Endodermal cell (in vitro differentiated cells): ENCODE data around the gene IGFL1. TPM values are rescaled to one million over a fixed set of nuclear protein-coding genes. Genes with fewer than 3 reads are reported as not detected.
"Not testable (repeated sequence)": the region's sequence is repeated elsewhere in the genome, so short reads cannot be mapped to it uniquely, and the experiment has no call there.

Experiments
- DNase-seq: peaks from one replicate; pipeline ENCODE4 v3.0.0-alpha.2; 2017
- H3K27ac ChIP-seq: 2 replicates; pipeline ENCODE4 v1.5.1; 2013; ENCODE audit warnings: mild to moderate bottlenecking, low read depth, low read length, moderate library complexity
- H3K27me3 ChIP-seq: 2 replicates; pipeline ENCODE4 v1.6.1; 2013; ENCODE audit warnings: mild to moderate bottlenecking, low read length, moderate library complexity; ENCODE audit not compliant: insufficient read depth, control insufficient read depth, poor library complexity, severe bottlenecking
- H3K36me3 ChIP-seq: 2 replicates; pipeline ENCODE4 v1.7.0; 2013; ENCODE audit warnings: mild to moderate bottlenecking, low read length, moderate library complexity; ENCODE audit not compliant: control insufficient read depth, insufficient read depth
- H3K4me1 ChIP-seq: one replicate; pipeline ENCODE4 v1.7.0; 2013; ENCODE audit warnings: low read length; ENCODE audit not compliant: control insufficient read depth, insufficient read depth
- H3K4me3 ChIP-seq: 2 replicates; pipeline ENCODE4 v1.5.1; 2013; ENCODE audit warnings: mild to moderate bottlenecking, low read length, moderate library complexity
- H3K9ac ChIP-seq: 2 replicates; pipeline ENCODE4 v1.6.1; 2013; ENCODE audit warnings: mild to moderate bottlenecking, low read length, moderate library complexity; ENCODE audit not compliant: poor library complexity, severe bottlenecking; ENCODE audit errors: extremely low read depth
- H3K9me3 ChIP-seq: 2 replicates; pipeline ENCODE4 v1.6.1; 2013; ENCODE audit warnings: mild to moderate bottlenecking, low read length, moderate library complexity; ENCODE audit not compliant: control insufficient read depth
- H3K27ac Mint-ChIP-seq: 2 replicates; pipeline ENCODE4 v1.8.0; 2020; ENCODE audit warnings: mixed read lengths
- H3K27me3 Mint-ChIP-seq: 2 replicates; pipeline ENCODE4 v1.8.0; 2021; ENCODE audit warnings: mild to moderate bottlenecking, mixed read lengths; ENCODE audit not compliant: insufficient read depth
- H3K36me3 Mint-ChIP-seq: 2 replicates; pipeline ENCODE4 v1.8.0; 2020; ENCODE audit warnings: low read depth, mixed read lengths
- H3K4me1 Mint-ChIP-seq: 2 replicates; pipeline ENCODE4 v1.8.0; 2020; ENCODE audit warnings: mixed read lengths
- H3K4me3 Mint-ChIP-seq: 2 replicates; pipeline ENCODE4 v1.8.0; 2020; ENCODE audit warnings: mild to moderate bottlenecking, moderate library complexity, mixed read lengths
- H3K9me3 Mint-ChIP-seq: 2 replicates; pipeline ENCODE4 v1.8.0; 2020; ENCODE audit warnings: mild to moderate bottlenecking, mixed read lengths
- WGBS, 2 experiments: methylation state at CpG; one replicate each; pipeline versions ENCODE4 v1.1.5 to v1.1.7; 2013; ENCODE audit warnings: missing lambda C conversion rate in 2 of 2, mixed read lengths in 1 of 2; ENCODE audit not compliant: insufficient coverage in 1 of 2, insufficient read length in 1 of 2; 5-methylcytosine and 5-hydroxymethylcytosine counted together
- total RNA-seq, 2 donors: library from RNA; stranded (reverse); fragmentation: NEBNext Ultra II Directional in 1 of 2; extraction: Animal tissue kit (Norgen Biotek cat#: 25700) in 1 of 2; gene quantifications; 2 replicates in 1 of 2; 3 replicates in 1 of 2; pipeline ENCODE4 v1.2.1, GENCODE V29; 2021
- TF ChIP-seq, protein P1 (sequence below): fragments of 200-600 bp; sonication (generic); conservative IDR thresholded peaks from 2 replicates; pipeline ENCODE4 v1.5.0; 2021; ENCODE audit warnings: antibody characterized with exemption, mild to moderate bottlenecking

Gene IGFL1
- total RNA-seq, 2 donors from 2014 or later, result not detected

DNA sequence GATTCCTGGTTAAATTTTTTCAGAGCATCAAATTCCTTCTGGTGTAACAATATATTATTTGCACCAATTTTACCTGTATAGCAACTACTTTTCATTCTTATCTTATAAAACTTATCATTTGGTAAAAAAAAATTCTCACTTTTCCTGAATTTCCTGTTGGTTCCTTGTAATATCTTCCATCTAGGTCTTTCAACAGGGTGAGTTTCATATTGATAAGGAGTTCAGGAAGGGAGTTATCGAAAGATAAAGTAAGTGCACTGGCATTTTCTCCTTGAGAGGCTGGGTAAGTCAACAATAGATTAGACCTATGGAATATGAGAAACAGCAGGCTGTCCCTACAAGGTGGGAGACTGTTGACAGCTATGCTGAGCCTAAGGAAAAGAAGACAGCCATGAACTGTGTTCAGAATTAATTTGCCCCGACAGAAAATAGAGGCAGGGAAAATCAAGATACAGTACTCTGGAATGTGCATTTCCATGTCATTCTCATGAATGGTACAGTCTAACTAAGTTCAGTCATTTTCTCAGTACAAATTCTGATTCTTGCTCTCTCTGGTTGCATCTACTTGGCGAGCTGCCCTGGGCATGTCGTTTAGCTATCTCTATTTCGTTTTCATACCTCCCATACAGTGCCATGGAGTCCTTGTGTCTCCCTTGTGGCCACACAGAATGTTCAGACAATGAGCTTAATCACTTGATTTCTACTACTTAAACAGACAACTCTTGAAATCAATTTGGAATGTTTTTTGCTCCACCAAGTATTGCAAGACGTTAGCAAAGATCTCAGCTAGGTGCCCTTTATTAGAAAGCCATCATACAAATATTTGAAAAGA is 9.9 kb downstream of the IGFL1 start:
- WGBS, 2 experiments, result 89 to 94% methylated on average over 5 to 6 of the region's 6 CpGs
- DNase-seq, result no peak
- Histone ChIP-seq H3K27ac (no peak overlapping the region), H3K9me3 (peaks cover 4% of the 10 kb centered on the region), H3K9ac (peak overlapping the region; percentile 16), H3K4me3 (peak overlapping the region; percentile 56), H3K36me3 (no peaks in the 10 kb centered on the region), H3K27me3 (no peaks in the 10 kb centered on the region), H3K4me1 (peaks cover 20% of the 10 kb centered on the region)
- Mint-ChIP-seq H3K9me3 (no peaks in the 10 kb centered on the region), H3K27ac (peak overlapping the region; percentile 14), H3K27me3 (no peaks in the 10 kb centered on the region), H3K4me3 (no peak overlapping the region), H3K4me1 (peaks cover 25% of the 10 kb centered on the region), H3K36me3 (no peaks in the 10 kb centered on the region)
- TF ChIP-seq, protein P1, sequence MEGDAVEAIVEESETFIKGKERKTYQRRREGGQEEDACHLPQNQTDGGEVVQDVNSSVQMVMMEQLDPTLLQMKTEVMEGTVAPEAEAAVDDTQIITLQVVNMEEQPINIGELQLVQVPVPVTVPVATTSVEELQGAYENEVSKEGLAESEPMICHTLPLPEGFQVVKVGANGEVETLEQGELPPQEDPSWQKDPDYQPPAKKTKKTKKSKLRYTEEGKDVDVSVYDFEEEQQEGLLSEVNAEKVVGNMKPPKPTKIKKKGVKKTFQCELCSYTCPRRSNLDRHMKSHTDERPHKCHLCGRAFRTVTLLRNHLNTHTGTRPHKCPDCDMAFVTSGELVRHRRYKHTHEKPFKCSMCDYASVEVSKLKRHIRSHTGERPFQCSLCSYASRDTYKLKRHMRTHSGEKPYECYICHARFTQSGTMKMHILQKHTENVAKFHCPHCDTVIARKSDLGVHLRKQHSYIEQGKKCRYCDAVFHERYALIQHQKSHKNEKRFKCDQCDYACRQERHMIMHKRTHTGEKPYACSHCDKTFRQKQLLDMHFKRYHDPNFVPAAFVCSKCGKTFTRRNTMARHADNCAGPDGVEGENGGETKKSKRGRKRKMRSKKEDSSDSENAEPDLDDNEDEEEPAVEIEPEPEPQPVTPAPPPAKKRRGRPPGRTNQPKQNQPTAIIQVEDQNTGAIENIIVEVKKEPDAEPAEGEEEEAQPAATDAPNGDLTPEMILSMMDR, result no peak

GRCh38 chr19:46240693-46241092 is 11.2 kb downstream of the IGFL1 start:
- H3K4me1 Mint-ChIP-seq, result peaks cover 29% of the 10 kb centered on the region
- WGBS, 2 experiments, result 35 to 43% methylated on average over 3 to 4 of the region's 4 CpGs
- peaks cover 6% of the 10 kb centered on the region for H3K9me3 ChIP-seq
- no peaks in the 10 kb centered on the region for H3K9me3 Mint-ChIP-seq
- H3K27me3 Mint-ChIP-seq, result no peaks in the 10 kb centered on the region
- H3K36me3 Mint-ChIP-seq, result no peaks in the 10 kb centered on the region
- H3K9ac ChIP-seq, result peak overlapping the region; percentile 16
- no peak overlapping the region for H3K27ac ChIP-seq
- DNase-seq, result no peak
- H3K36me3 ChIP-seq, result no peaks in the 10 kb centered on the region
- H3K4me1 ChIP-seq, result peaks cover 23% of the 10 kb centered on the region
- no peak overlapping the region for H3K4me3 Mint-ChIP-seq
- TF ChIP-seq, protein P1, result no peak
- H3K27me3 ChIP-seq, result no peaks in the 10 kb centered on the region
- no peak overlapping the region for H3K4me3 ChIP-seq
- H3K27ac Mint-ChIP-seq, result peak overlapping the region; percentile 80

- H3K9ac ChIP-seq, result peak overlapping the region; percentile 3
- H3K9me3 Mint-ChIP-seq, result no peaks in the 10 kb centered on the region
- 5 to 23% methylated on average over 1 to 2 of the region's 2 CpGs for WGBS, 2 experiments
- no peak overlapping the region for H3K4me3 Mint-ChIP-seq
- H3K27ac Mint-ChIP-seq, result peak overlapping the region; percentile 91
- peak overlapping the region; percentile 26 for H3K27ac ChIP-seq
- no peak overlapping the region for H3K4me3 ChIP-seq
- peak; percentile 46 for DNase-seq
- no peaks in the 10 kb centered on the region for H3K36me3 Mint-ChIP-seq
- peaks cover 6% of the 10 kb centered on the region for H3K9me3 ChIP-seq
- H3K36me3 ChIP-seq, result no peaks in the 10 kb centered on the region
- H3K4me1 Mint-ChIP-seq, result peaks cover 37% of the 10 kb centered on the region
- H3K27me3 Mint-ChIP-seq, result no peaks in the 10 kb centered on the region
- TF ChIP-seq, protein P1, result no peak
- H3K27me3 ChIP-seq, result no peaks in the 10 kb centered on the region
- H3K4me1 ChIP-seq, result peaks cover 23% of the 10 kb centered on the region
These were observed 12.1 kb downstream of the IGFL1 start for GRCh38 chr19:46241626-46242025.

DNA sequence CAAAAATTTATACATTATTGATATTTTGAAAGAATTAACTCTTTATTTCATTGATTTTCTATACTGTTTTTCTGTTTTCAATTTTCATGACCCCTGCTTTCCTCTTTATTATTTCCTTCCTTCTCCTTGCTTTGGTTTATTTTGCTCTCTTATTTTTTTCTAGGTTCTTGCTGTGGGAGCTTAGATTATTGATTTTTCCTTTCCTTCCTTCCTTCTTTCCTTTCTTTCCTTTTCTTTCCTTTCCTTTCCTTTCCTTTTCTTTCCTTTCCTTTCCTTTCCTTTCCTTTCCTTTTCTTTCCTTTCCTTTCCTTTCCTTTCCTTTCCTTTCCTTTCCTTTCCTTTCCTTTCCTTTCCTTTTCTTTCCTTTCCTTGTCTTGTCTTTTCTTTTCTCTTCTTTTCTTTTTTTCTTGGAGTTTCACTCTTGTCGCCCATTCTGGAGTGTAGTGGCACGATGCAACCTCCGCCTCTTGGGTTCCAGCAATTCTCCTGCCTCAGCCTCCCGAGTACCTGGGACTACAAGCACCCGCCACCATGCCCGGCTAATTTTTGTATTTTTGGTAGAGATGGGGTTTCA is 13.6 kb downstream of the IGFL1 start:
- not testable (repeated sequence) for H3K27me3 ChIP-seq, H3K27ac ChIP-seq, H3K27me3 Mint-ChIP-seq, H3K36me3 Mint-ChIP-seq, H3K9me3 Mint-ChIP-seq, DNase-seq, H3K9me3 ChIP-seq, H3K36me3 ChIP-seq, H3K4me3 Mint-ChIP-seq, H3K9ac ChIP-seq, H3K27ac Mint-ChIP-seq, H3K4me3 ChIP-seq
- H3K4me1 ChIP-seq, result peaks cover 23% of the 10 kb centered on the region
- 94 to 100% methylated on average over 1 to 6 of the region's 6 CpGs for WGBS, 2 experiments
- H3K4me1 Mint-ChIP-seq, result peaks cover 43% of the 10 kb centered on the region
